COLO668 (cell line): Measurements from ENCODE around the gene PRKN.
"Not testable (repeated sequence)": the region's sequence is repeated elsewhere in the genome, so short reads cannot be mapped to it uniquely, and the experiment has no call there.

Source experiments
- DNase-seq: peaks from one replicate; lab custom pipeline; 2025; ENCODE audit not compliant: unreplicated experiment; lab: John Stamatoyannopoulos, UW

Gene PRKN

GRCh38 chr6:161833099-161833860, 894.3 kb downstream of the PRKN start:
- no peak for DNase-seq

GRCh38 chr6:161832622-161833021, 894.9 kb downstream of the PRKN start:
- DNase-seq, result no peak

GRCh38 chr6:161830866-161831616, 896.5 kb downstream of the PRKN start:
- DNase-seq, result no peak

GRCh38 chr6:161829291-161829729, 898.3 kb downstream of the PRKN start:
- DNase-seq, result no peak

- no peak for DNase-seq
Observed at GRCh38 chr6:161828355-161828754, 899.2 kb downstream of the PRKN start.

GRCh38 chr6:161826512-161826911, 901.1 kb downstream of the PRKN start:
- DNase-seq, result no peak

- DNase-seq, result not testable (repeated sequence)
Observed at GRCh38 chr6:161822204-161822603, 905.4 kb downstream of the PRKN start.

GRCh38 chr6:161817881-161818280, 909.7 kb downstream of the PRKN start:
- no peak for DNase-seq

- no peak for DNase-seq
Observed at GRCh38 chr6:161815965-161816364, 911.6 kb downstream of the PRKN start.

GRCh38 chr6:161813156-161813555, 914.4 kb downstream of the PRKN start:
- DNase-seq, result no peak

- no peak for DNase-seq
Observed at GRCh38 chr6:161809971-161810370, 917.6 kb downstream of the PRKN start.

GRCh38 chr6:161804838-161805237, 922.7 kb downstream of the PRKN start:
- DNase-seq, result no peak

GRCh38 chr6:161803131-161803530, 924.4 kb downstream of the PRKN start:
- DNase-seq, result no peak

- DNase-seq, result no peak
Observed at GRCh38 chr6:161802231-161802630, 925.3 kb downstream of the PRKN start.

GRCh38 chr6:161798844-161799394, 928.6 kb downstream of the PRKN start:
- no peak for DNase-seq

GRCh38 chr6:161796681-161797080, 930.9 kb downstream of the PRKN start:
- DNase-seq, result no peak

- no peak for DNase-seq
Observed at GRCh38 chr6:161792851-161793493, 934.6 kb downstream of the PRKN start.

- no peak for DNase-seq
Observed at GRCh38 chr6:161788531-161788930, 939.0 kb downstream of the PRKN start.

GRCh38 chr6:161772176-161772575, 955.4 kb downstream of the PRKN start:
- no peak for DNase-seq

- DNase-seq, result no peak
Observed at GRCh38 chr6:161761966-161762365, 965.6 kb downstream of the PRKN start.

- no peak for DNase-seq
Observed at GRCh38 chr6:161755080-161755479, 972.5 kb downstream of the PRKN start.

GRCh38 chr6:161750686-161751085, 976.9 kb downstream of the PRKN start:
- DNase-seq, result no peak
